WTC11 (cell line): ENCODE results near the gene TMEM200C. TPM values are rescaled to one million over a fixed set of nuclear protein-coding genes. Genes with fewer than 3 reads are reported as not detected.

ENCODE experiments used
- ATAC-seq: fragments of 200-7000 bp; cut with Tn5 transposase; 2 replicates; pipeline ENCODE4 v1.10.0; 2021; ENCODE audit warnings: mild to moderate bottlenecking, moderate library complexity
- CTCF ChIA-PET: fragments of 300-600 bp; sonication (Branson Sonifier 250); formaldehyde crosslinking; loops from one replicate; lab custom pipeline; 2021; ENCODE audit warnings: antibody characterized with exemption; lab: Charles Lee
- POLR2A ChIA-PET: fragments of 350-600 bp; sonication (Branson Sonifier 250); formaldehyde crosslinking; loops from one replicate; lab custom pipeline; 2021; ENCODE audit warnings: antibody characterized with exemption; lab: Charles Lee
- DNase-seq: peaks from one replicate; pipeline ENCODE4 v3.0.0; 2021; ENCODE audit warnings: low spot score
- H3K27ac Mint-ChIP-seq: 2 replicates; pipeline ENCODE4 v1.8.0; 2021; ENCODE audit warnings: mixed read lengths
- H3K27me3 Mint-ChIP-seq: 2 replicates; pipeline ENCODE4 v1.8.0; 2021; ENCODE audit warnings: low read depth, mild to moderate bottlenecking, moderate library complexity, mixed read lengths
- H3K36me3 Mint-ChIP-seq: 2 replicates; pipeline ENCODE4 v1.8.0; 2021; ENCODE audit warnings: mixed read lengths
- H3K4me1 Mint-ChIP-seq: 2 replicates; pipeline ENCODE4 v1.8.0; 2022; ENCODE audit warnings: mixed read lengths
- H3K4me3 Mint-ChIP-seq: 2 replicates; pipeline ENCODE4 v1.8.0; 2021; ENCODE audit warnings: mild to moderate bottlenecking, moderate library complexity, mixed read lengths
- H3K9me3 Mint-ChIP-seq: 2 replicates; pipeline ENCODE4 v1.8.0; 2021; ENCODE audit warnings: mixed read lengths
- ETV6 ChIP-seq: sonication (generic); formaldehyde crosslinking; IDR thresholded peaks from 2 replicates; pipeline ENCODE4 v1.8.1; 2022; ENCODE audit warnings: mild to moderate bottlenecking, missing genetic modification reagents
- IRF2 ChIP-seq: sonication (generic); formaldehyde crosslinking; IDR thresholded peaks from 2 replicates; pipeline ENCODE4 v1.8.0; 2022; ENCODE audit warnings: low read depth, missing genetic modification reagents, borderline replicate concordance
- NFYB ChIP-seq: sonication (generic); formaldehyde crosslinking; conservative IDR thresholded peaks from 2 replicates; pipeline ENCODE4 v1.8.0; 2022; ENCODE audit warnings: low read depth, missing genetic modification reagents
- RORB ChIP-seq: fragments of 250-450 bp; sonication (Bioruptor Pico); IDR thresholded peaks from 2 replicates; pipeline ENCODE4 v1.9.0; 2021; ENCODE audit warnings: mild to moderate bottlenecking
- SMAD3 ChIP-seq: sonication (generic); formaldehyde crosslinking; IDR thresholded peaks from 2 replicates; pipeline ENCODE4 v1.8.0; 2022; ENCODE audit warnings: missing genetic modification reagents, mild to moderate bottlenecking, borderline replicate concordance
- TEAD1 ChIP-seq: sonication (generic); formaldehyde crosslinking; IDR thresholded peaks from 2 replicates; pipeline ENCODE4 v1.8.0; 2022; ENCODE audit warnings: mild to moderate bottlenecking, missing genetic modification reagents
- ZNF416 ChIP-seq: fragments of 250-450 bp; sonication (Bioruptor Pico); IDR thresholded peaks from 2 replicates; pipeline ENCODE4 v1.9.0; 2021; ENCODE audit warnings: mild to moderate bottlenecking, inconsistent platforms
- ZNF423 ChIP-seq: fragments of 250-450 bp; sonication (Bioruptor Pico); IDR thresholded peaks from 2 replicates; pipeline ENCODE4 v2.1.2; 2022; ENCODE audit warnings: mild to moderate bottlenecking, moderate library complexity
- total RNA-seq: library from RNA; stranded (reverse); gene quantifications from 3 replicates; pipeline ENCODE4 v1.2.3, GENCODE V29; 2021
- TF ChIP-seq, protein P1 (sequence below): sonication (generic); formaldehyde crosslinking; IDR thresholded peaks from 2 replicates; pipeline ENCODE4 v1.8.0; 2023; ENCODE audit warnings: missing genetic modification reagents, mild to moderate bottlenecking, borderline replicate concordance
- TF ChIP-seq, protein P2 (sequence below): sonication (generic); formaldehyde crosslinking; IDR thresholded peaks from 2 replicates; pipeline ENCODE4 v1.8.0; 2022; ENCODE audit warnings: mild to moderate bottlenecking, missing genetic modification reagents
- TF ChIP-seq, protein P3 (sequence below): sonication (generic); formaldehyde crosslinking; IDR thresholded peaks from 2 replicates; pipeline ENCODE4 v1.8.0; 2022; ENCODE audit warnings: missing genetic modification reagents
- TF ChIP-seq, protein P4 (sequence below): sonication (generic); formaldehyde crosslinking; IDR thresholded peaks from 2 replicates; pipeline ENCODE4 v1.8.1; 2023; ENCODE audit warnings: mild to moderate bottlenecking, moderate library complexity, missing genetic modification reagents
- TF ChIP-seq, protein P5 (sequence below): sonication (generic); formaldehyde crosslinking; IDR thresholded peaks from 2 replicates; pipeline ENCODE4 v1.8.0; 2023; ENCODE audit warnings: missing genetic modification reagents
- TF ChIP-seq, protein P6 (sequence below): sonication (generic); formaldehyde crosslinking; IDR thresholded peaks from 2 replicates; pipeline ENCODE4 v1.8.1; 2022; ENCODE audit warnings: mild to moderate bottlenecking, missing genetic modification reagents, moderate library complexity, borderline replicate concordance
- TF ChIP-seq, protein P7 (sequence below): sonication (generic); formaldehyde crosslinking; IDR thresholded peaks from 2 replicates; pipeline ENCODE4 v1.8.1; 2022; ENCODE audit warnings: mild to moderate bottlenecking, moderate library complexity, missing genetic modification reagents
- TF ChIP-seq, protein P8 (sequence below): sonication (generic); formaldehyde crosslinking; conservative IDR thresholded peaks from 2 replicates; pipeline ENCODE4 v1.8.1; 2022; ENCODE audit warnings: mild to moderate bottlenecking, missing genetic modification reagents

The TMEM200C gene
- total RNA-seq, 1 experiment from 2014 or later, result 6.1 TPM

DNA sequence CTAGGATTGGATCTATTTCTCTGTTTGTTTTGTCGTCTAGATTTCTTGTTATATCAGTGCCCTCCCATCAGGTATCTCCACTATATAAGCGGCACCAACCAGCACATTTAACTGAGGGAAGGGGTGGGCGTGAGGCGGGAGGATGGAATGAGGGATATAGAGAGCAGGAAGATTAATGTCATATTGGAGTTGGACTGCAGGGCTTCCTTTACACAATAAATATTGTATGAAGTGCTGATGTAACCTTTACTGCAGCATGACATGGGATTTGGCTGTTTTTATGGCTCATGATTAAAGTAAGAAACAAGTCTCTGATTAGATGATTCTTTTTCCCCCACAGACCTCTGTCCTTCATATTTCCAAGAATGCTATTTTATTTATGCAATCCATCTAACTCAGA is 54.8 kb downstream of the TMEM200C start:
- ChIA-PET POLR2A (no interaction called here), CTCF (no interaction called here)
- TF ChIP-seq, protein P1, sequence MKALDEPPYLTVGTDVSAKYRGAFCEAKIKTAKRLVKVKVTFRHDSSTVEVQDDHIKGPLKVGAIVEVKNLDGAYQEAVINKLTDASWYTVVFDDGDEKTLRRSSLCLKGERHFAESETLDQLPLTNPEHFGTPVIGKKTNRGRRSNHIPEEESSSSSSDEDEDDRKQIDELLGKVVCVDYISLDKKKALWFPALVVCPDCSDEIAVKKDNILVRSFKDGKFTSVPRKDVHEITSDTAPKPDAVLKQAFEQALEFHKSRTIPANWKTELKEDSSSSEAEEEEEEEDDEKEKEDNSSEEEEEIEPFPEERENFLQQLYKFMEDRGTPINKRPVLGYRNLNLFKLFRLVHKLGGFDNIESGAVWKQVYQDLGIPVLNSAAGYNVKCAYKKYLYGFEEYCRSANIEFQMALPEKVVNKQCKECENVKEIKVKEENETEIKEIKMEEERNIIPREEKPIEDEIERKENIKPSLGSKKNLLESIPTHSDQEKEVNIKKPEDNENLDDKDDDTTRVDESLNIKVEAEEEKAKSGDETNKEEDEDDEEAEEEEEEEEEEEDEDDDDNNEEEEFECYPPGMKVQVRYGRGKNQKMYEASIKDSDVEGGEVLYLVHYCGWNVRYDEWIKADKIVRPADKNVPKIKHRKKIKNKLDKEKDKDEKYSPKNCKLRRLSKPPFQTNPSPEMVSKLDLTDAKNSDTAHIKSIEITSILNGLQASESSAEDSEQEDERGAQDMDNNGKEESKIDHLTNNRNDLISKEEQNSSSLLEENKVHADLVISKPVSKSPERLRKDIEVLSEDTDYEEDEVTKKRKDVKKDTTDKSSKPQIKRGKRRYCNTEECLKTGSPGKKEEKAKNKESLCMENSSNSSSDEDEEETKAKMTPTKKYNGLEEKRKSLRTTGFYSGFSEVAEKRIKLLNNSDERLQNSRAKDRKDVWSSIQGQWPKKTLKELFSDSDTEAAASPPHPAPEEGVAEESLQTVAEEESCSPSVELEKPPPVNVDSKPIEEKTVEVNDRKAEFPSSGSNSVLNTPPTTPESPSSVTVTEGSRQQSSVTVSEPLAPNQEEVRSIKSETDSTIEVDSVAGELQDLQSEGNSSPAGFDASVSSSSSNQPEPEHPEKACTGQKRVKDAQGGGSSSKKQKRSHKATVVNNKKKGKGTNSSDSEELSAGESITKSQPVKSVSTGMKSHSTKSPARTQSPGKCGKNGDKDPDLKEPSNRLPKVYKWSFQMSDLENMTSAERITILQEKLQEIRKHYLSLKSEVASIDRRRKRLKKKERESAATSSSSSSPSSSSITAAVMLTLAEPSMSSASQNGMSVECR (CRISPR knock-in tag), result no peak
- TF ChIP-seq RORB (CRISPR knock-in tag), result no peak
- TF ChIP-seq, protein P2, sequence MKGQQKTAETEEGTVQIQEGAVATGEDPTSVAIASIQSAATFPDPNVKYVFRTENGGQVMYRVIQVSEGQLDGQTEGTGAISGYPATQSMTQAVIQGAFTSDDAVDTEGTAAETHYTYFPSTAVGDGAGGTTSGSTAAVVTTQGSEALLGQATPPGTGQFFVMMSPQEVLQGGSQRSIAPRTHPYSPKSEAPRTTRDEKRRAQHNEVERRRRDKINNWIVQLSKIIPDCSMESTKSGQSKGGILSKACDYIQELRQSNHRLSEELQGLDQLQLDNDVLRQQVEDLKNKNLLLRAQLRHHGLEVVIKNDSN, result no peak
- TF ChIP-seq TEAD1 (CRISPR knock-in tag), result no peak
- TF ChIP-seq, protein P3, sequence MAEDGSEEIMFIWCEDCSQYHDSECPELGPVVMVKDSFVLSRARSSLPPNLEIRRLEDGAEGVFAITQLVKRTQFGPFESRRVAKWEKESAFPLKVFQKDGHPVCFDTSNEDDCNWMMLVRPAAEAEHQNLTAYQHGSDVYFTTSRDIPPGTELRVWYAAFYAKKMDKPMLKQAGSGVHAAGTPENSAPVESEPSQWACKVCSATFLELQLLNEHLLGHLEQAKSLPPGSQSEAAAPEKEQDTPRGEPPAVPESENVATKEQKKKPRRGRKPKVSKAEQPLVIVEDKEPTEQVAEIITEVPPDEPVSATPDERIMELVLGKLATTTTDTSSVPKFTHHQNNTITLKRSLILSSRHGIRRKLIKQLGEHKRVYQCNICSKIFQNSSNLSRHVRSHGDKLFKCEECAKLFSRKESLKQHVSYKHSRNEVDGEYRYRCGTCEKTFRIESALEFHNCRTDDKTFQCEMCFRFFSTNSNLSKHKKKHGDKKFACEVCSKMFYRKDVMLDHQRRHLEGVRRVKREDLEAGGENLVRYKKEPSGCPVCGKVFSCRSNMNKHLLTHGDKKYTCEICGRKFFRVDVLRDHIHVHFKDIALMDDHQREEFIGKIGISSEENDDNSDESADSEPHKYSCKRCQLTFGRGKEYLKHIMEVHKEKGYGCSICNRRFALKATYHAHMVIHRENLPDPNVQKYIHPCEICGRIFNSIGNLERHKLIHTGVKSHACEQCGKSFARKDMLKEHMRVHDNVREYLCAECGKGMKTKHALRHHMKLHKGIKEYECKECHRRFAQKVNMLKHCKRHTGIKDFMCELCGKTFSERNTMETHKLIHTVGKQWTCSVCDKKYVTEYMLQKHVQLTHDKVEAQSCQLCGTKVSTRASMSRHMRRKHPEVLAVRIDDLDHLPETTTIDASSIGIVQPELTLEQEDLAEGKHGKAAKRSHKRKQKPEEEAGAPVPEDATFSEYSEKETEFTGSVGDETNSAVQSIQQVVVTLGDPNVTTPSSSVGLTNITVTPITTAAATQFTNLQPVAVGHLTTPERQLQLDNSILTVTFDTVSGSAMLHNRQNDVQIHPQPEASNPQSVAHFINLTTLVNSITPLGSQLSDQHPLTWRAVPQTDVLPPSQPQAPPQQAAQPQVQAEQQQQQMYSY (CRISPR knock-in tag), result no peak
- TF ChIP-seq, protein P4, sequence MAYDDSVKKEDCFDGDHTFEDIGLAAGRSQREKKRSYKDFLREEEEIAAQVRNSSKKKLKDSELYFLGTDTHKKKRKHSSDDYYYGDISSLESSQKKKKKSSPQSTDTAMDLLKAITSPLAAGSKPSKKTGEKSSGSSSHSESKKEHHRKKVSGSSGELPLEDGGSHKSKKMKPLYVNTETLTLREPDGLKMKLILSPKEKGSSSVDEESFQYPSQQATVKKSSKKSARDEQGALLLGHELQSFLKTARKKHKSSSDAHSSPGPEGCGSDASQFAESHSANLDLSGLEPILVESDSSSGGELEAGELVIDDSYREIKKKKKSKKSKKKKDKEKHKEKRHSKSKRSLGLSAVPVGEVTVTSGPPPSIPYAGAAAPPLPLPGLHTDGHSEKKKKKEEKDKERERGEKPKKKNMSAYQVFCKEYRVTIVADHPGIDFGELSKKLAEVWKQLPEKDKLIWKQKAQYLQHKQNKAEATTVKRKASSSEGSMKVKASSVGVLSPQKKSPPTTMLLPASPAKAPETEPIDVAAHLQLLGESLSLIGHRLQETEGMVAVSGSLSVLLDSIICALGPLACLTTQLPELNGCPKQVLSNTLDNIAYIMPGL (CRISPR knock-in tag), result no peak
- TF ChIP-seq, protein P5, sequence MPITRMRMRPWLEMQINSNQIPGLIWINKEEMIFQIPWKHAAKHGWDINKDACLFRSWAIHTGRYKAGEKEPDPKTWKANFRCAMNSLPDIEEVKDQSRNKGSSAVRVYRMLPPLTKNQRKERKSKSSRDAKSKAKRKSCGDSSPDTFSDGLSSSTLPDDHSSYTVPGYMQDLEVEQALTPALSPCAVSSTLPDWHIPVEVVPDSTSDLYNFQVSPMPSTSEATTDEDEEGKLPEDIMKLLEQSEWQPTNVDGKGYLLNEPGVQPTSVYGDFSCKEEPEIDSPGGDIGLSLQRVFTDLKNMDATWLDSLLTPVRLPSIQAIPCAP, result no peak
- TF ChIP-seq NFYB (CRISPR knock-in tag), result no peak
- no peak for TF ChIP-seq ZNF423 (CRISPR knock-in tag)
- no peak for TF ChIP-seq IRF2 (CRISPR knock-in tag)
- TF ChIP-seq, protein P6, sequence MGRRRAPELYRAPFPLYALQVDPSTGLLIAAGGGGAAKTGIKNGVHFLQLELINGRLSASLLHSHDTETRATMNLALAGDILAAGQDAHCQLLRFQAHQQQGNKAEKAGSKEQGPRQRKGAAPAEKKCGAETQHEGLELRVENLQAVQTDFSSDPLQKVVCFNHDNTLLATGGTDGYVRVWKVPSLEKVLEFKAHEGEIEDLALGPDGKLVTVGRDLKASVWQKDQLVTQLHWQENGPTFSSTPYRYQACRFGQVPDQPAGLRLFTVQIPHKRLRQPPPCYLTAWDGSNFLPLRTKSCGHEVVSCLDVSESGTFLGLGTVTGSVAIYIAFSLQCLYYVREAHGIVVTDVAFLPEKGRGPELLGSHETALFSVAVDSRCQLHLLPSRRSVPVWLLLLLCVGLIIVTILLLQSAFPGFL (CRISPR knock-in tag), result no peak
- TF ChIP-seq, protein P7, sequence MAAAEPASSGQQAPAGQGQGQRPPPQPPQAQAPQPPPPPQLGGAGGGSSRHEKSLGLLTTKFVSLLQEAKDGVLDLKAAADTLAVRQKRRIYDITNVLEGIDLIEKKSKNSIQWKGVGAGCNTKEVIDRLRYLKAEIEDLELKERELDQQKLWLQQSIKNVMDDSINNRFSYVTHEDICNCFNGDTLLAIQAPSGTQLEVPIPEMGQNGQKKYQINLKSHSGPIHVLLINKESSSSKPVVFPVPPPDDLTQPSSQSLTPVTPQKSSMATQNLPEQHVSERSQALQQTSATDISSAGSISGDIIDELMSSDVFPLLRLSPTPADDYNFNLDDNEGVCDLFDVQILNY (CRISPR knock-in tag), result no peak
- TF ChIP-seq SMAD3 (CRISPR knock-in tag), result no peak
- no peak for TF ChIP-seq ETV6 (CRISPR knock-in tag)
- TF ChIP-seq, protein P8, sequence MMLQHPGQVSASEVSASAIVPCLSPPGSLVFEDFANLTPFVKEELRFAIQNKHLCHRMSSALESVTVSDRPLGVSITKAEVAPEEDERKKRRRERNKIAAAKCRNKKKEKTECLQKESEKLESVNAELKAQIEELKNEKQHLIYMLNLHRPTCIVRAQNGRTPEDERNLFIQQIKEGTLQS (CRISPR knock-in tag), result no peak
- TF ChIP-seq ZNF416 (CRISPR knock-in tag), result no peak
- no peak for ATAC-seq
- Mint-ChIP-seq H3K4me3 (no peak overlapping the region), H3K36me3 (peaks cover 1% of the 10 kb centered on the region; the same call in 1 of the 2 replicates), H3K27ac (no peak overlapping the region), H3K27me3 (no peaks in the 10 kb centered on the region; the same call in 1 of the 2 replicates), H3K9me3 (peaks cover 6% of the 10 kb centered on the region), H3K4me1 (no peaks in the 10 kb centered on the region)
- DNase-seq, result no peak
